Activated CD8-positive, alpha-beta memory T cell treated with anti-CD3 and anti-CD28 coated beads for 48 hours (primary cell): ENCODE results near the gene GXYLT2.
"Not testable (repeated sequence)": the region's sequence is repeated elsewhere in the genome, so short reads cannot be mapped to it uniquely, and the experiment has no call there.

ENCODE experiments used
- DNase-seq, 3 experiments: peaks; one replicate each; pipeline ENCODE4 v3.0.0-alpha.2; 2020; ENCODE audit warnings: low read depth in 2 of 3, low spot score in 2 of 3

GXYLT2 gene

GRCh38 chr3:72973031-72973723 lies 85.3 kb downstream of the GXYLT2 start:
- no peak for DNase-seq

GRCh38 chr3:72973786-72974185 lies 85.9 kb downstream of the GXYLT2 start:
- no peak for DNase-seq

GRCh38 chr3:72974956-72975355 lies 87.1 kb downstream of the GXYLT2 start:
- no peak for DNase-seq

- DNase-seq = no peak
Observed at GRCh38 chr3:72976281-72976741, 88.5 kb downstream of the GXYLT2 start.

GRCh38 chr3:72977060-72977808 lies 89.4 kb downstream of the GXYLT2 start:
- DNase-seq = no peak

- no peak for DNase-seq
Observed at GRCh38 chr3:72982609-72983366, 94.9 kb downstream of the GXYLT2 start.

GRCh38 chr3:72985576-72985975 lies 97.7 kb downstream of the GXYLT2 start:
- DNase-seq = no peak

- DNase-seq = no peak
Observed at GRCh38 chr3:72990701-72991395, 103.0 kb downstream of the GXYLT2 start.

GRCh38 chr3:72991522-72991921 lies 103.7 kb downstream of the GXYLT2 start:
- DNase-seq = no peak

- no peak for DNase-seq
Observed at GRCh38 chr3:72993391-72993790, 105.5 kb downstream of the GXYLT2 start.

- no peak for DNase-seq
Observed at GRCh38 chr3:72995337-72995736, 107.5 kb downstream of the GXYLT2 start.

- no peak for DNase-seq
Observed at GRCh38 chr3:72996121-72996472, 108.3 kb downstream of the GXYLT2 start.

- peak; percentile 76 to 82 (median 81) for DNase-seq
Observed at GRCh38 chr3:72996473-72997333, 108.9 kb downstream of the GXYLT2 start, which contains the start of gene PPP4R2. TSS of gene PPP4R2 (plus strand) at chr3:72996811. CDS start at chr3:72997038, 227 bp downstream.

- no peak for DNase-seq
Observed at GRCh38 chr3:72997421-72997961, 109.6 kb downstream of the GXYLT2 start.

- no peak for DNase-seq
Observed at GRCh38 chr3:72998466-72998865, 110.6 kb downstream of the GXYLT2 start.

- DNase-seq = no peak
Observed at GRCh38 chr3:72999951-73000350, 112.1 kb downstream of the GXYLT2 start.

- not testable (repeated sequence) for DNase-seq
Observed at GRCh38 chr3:73003050-73003449, 115.2 kb downstream of the GXYLT2 start.

- DNase-seq = no peak
Observed at GRCh38 chr3:73004316-73004715, 116.5 kb downstream of the GXYLT2 start.

GRCh38 chr3:73007992-73008712 lies 120.3 kb downstream of the GXYLT2 start:
- DNase-seq = no peak
